ENCODE results near the gene KRTAP10-2. TPM values are rescaled to one million over a fixed set of nuclear protein-coding genes. Genes with fewer than 3 reads are reported as not detected.

KRTAP10-2 gene
- total and polyA plus RNA-seq, 7 donors = not detected

DNA sequence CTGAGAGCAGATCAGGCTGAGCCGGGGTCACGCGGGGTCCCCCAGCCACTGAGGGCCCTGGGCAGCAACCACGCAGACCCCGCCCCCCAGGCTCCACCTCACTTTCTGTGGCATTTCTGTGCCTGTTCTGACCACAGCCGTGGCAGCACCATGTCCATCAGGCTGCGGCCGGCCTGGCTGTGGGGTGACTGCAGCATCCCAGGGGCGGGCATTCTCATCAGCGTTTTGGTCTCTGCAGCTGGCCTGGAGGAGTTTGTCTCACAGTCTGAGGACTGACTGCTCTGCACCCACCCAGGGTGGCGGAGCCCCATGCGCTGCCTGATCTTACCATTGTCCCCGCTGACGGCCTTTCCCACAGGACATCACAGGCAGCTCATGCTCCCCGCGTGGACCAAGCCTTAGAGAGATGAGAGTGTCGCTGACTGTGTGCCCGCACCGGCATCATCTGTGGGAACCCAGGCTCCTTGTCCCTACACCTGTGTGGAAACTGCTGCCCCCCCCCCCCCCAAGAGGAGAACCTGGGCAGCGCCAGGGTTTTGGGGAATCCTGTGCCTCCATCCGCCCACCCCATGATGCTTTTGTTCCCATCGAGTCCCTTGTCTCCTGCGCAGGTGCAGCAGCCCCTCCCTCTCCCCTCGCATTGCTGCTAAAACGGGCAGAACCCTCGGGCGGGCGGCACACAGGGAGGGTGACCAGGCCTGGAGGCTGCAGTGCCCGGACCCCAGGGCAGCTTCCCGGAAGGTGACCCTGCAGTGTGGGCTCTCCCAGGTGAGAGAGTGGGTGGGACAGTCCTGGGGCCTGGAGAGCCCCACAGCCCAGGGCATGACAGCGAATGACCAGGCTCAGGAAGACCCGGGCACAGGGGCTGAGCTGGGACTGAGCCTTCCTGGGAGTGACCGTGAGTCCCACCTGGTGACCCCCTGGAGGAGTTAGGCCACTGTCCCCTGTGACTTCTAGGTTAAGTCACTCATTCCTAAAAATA lies 13.1 kb downstream of the KRTAP10-2 start:
- Histone ChIP-seq H3K4me3 (no peak overlapping the region), H3K4me1 (no peaks in the 10 kb centered on the region), H3K9me3 (peaks cover 0 to 8% (median 3%) of the 10 kb centered on the region in 4 donors), H3K36me3 (no peaks in the 10 kb centered on the region), H3K27ac (no peak overlapping the region), H3K27me3 (peaks cover 0 to 10% (median 0%) of the 10 kb centered on the region in 3 donors)
- WGBS, 2 donors = 90 to 93% methylated on average over 33 of the region's 33 CpGs
- peak; percentile 39 for DNase-seq
- no peak for TF ChIP-seq POLR2A (IDR thresholded peaks at IDR 0.05)
- no peak for TF ChIP-seq POLR2AphosphoS5 (IDR thresholded peaks at IDR 0.05)
- intact Hi-C loops (cut with DNase I) = no loop called here

DNA sequence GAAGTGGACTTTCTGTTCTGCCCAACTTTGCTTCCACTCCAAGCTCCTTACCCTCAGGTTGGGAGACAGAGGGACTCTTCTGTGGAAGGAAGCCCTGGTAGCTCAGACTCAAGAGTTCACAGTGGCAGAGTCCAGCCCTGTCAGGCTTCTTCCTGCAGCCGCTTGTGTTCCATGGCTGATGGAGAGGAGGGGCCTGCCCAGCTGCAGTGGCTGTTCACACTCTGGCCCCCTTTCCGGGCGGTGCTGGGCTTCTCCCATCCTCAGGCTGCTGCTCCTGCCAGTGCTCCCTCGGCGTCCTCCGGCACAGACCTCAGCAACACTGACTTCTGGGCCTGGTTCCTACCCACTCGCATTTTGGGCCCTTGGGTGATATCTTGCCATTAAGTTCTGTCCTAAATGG lies 15.3 kb downstream of the KRTAP10-2 start:
- DNase-seq = no peak
- no peak for TF ChIP-seq POLR2A (IDR thresholded peaks at IDR 0.05)
- TF ChIP-seq, protein P1, sequence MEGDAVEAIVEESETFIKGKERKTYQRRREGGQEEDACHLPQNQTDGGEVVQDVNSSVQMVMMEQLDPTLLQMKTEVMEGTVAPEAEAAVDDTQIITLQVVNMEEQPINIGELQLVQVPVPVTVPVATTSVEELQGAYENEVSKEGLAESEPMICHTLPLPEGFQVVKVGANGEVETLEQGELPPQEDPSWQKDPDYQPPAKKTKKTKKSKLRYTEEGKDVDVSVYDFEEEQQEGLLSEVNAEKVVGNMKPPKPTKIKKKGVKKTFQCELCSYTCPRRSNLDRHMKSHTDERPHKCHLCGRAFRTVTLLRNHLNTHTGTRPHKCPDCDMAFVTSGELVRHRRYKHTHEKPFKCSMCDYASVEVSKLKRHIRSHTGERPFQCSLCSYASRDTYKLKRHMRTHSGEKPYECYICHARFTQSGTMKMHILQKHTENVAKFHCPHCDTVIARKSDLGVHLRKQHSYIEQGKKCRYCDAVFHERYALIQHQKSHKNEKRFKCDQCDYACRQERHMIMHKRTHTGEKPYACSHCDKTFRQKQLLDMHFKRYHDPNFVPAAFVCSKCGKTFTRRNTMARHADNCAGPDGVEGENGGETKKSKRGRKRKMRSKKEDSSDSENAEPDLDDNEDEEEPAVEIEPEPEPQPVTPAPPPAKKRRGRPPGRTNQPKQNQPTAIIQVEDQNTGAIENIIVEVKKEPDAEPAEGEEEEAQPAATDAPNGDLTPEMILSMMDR (IDR thresholded peaks at IDR 0.05) = no peak
- TF ChIP-seq EP300 (IDR thresholded peaks at IDR 0.05) = no peak
- no peak for TF ChIP-seq POLR2AphosphoS5 (IDR thresholded peaks at IDR 0.05)
- intact Hi-C loops (cut with DNase I) = no loop called here
- H3K36me3 ChIP-seq = no peaks in the 10 kb centered on the region
- H3K27ac ChIP-seq = no peak overlapping the region
- H3K9me3 ChIP-seq = peaks cover 0 to under 1% (median 0%) of the 10 kb centered on the region in 4 donors
- peaks cover 0 to 23% (median 0%) of the 10 kb centered on the region in 3 donors for H3K27me3 ChIP-seq
- H3K4me3 ChIP-seq = no peak overlapping the region
- no peaks in the 10 kb centered on the region for H3K4me1 ChIP-seq
- 67 to 74% methylated on average over 7 of the region's 7 CpGs for WGBS, 2 donors

DNA sequence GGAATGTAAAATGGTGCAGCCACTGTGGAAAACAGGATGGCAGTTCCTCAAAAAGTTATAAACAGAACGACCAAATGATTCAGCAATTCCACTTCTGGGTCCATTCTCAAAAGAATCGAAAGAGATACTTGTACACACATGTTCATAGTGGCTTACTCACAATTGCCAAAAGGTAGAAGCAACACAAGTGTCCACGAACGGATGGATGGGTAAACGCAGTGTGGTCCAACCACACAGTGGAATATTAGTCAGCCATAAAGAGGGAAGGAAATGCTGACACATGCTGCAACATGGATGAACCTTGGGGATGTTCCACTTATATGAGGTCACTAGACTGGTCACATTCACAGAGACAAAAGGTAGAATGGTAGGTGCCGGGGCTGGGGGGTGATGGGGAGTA lies 16.6 kb downstream of the KRTAP10-2 start:
- intact Hi-C loops (cut with DNase I) = no loop called here
- peak; percentile 24 for DNase-seq
- 91% methylated on average over 6 of the region's 6 CpGs for WGBS, 2 donors
- H3K4me1 ChIP-seq = no peaks in the 10 kb centered on the region
- H3K9me3 ChIP-seq = no peaks in the 10 kb centered on the region
- H3K27me3 ChIP-seq = peaks cover 0 to 27% (median 0%) of the 10 kb centered on the region in 3 donors
- H3K36me3 ChIP-seq = no peaks in the 10 kb centered on the region
- TF ChIP-seq POLR2A (IDR thresholded peaks at IDR 0.05) (no peak), EP300 (IDR thresholded peaks at IDR 0.05) (no peak), POLR2AphosphoS5 (IDR thresholded peaks at IDR 0.05) (no peak)
- TF ChIP-seq, protein P1 (IDR thresholded peaks at IDR 0.05) = no peak
- H3K27ac ChIP-seq = no peak overlapping the region
- H3K4me3 ChIP-seq = no peak overlapping the region

DNA sequence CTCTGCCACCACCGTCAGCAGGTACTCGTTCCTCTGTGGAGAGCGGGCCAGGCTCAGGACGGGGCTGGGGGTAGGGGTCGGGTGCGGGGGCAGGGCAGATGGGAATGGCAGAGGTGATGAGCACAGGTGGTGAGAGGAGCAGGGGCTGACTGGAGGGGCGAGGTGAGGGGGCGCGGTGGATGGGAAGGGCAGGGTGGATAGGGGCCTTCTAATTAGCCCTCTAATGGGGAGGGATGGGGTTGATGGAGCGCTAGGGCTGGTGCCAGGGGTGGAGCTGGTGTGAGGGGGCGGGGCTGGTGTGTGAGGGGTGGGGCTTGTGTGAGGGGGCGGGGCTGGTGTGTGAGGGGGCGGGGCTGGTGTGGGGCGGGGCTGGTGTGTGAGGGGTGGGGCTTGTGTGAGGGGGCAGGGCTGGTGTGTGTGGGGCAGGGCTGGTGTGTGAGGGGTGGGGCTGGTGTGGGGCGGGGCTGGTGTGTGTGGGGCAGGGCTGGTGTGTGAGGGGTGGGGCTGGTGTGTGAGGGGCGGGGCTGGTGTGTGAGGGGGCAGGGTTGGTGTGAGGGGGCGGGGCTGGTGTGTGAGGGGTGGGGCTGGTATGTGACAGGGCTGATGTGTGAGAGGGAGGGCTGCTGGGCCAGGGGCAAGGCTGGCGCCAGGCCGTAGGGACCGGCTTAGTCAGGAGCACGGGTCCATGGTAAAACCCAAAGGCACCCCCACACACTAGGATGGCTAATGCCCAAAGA lies 17.2 kb downstream of the KRTAP10-2 start:
- DNase-seq = peak; percentile 48
- peaks cover 0 to 27% (median 0%) of the 10 kb centered on the region in 3 donors for H3K27me3 ChIP-seq
- intact Hi-C loops (cut with DNase I) = no loop called here

More for the DNA sequence above, 17.2 kb downstream of the KRTAP10-2 start:
- no peaks in the 10 kb centered on the region for H3K4me1 ChIP-seq
- H3K9me3 ChIP-seq = no peaks in the 10 kb centered on the region
- TF ChIP-seq, protein P1 (IDR thresholded peaks at IDR 0.05) = no peak
- TF ChIP-seq POLR2A (IDR thresholded peaks at IDR 0.05) (no peak), EP300 (IDR thresholded peaks at IDR 0.05) (no peak), POLR2AphosphoS5 (IDR thresholded peaks at IDR 0.05) (no peak)
- no peaks in the 10 kb centered on the region for H3K36me3 ChIP-seq
- no peak overlapping the region for H3K27ac ChIP-seq
- H3K4me3 ChIP-seq = no peak overlapping the region
- 85 to 92% methylated on average over 21 of the region's 21 CpGs for WGBS, 2 donors

Data from sigmoid colon (tissue), 7 donors.